Neural crest cell (in vitro differentiated cells): ENCODE data around the gene RGS7. TPM values are rescaled to one million over a fixed set of nuclear protein-coding genes. Genes with fewer than 3 reads are reported as not detected.

Source experiments
- DNase-seq: peaks from one replicate; pipeline ENCODE4 v3.0.0; 2021; ENCODE audit warnings: low read depth, mixed read lengths, low spot score
- H3K27ac Mint-ChIP-seq: one replicate; pipeline ENCODE4 v1.8.0; 2021; ENCODE audit warnings: mild to moderate bottlenecking, mixed read lengths; ENCODE audit not compliant: unreplicated experiment
- H3K27me3 Mint-ChIP-seq: 2 replicates; pipeline ENCODE4 v1.8.0; 2021; ENCODE audit warnings: low read depth, mild to moderate bottlenecking, mixed read lengths
- H3K36me3 Mint-ChIP-seq: 2 replicates; pipeline ENCODE4 v1.8.0; 2021; ENCODE audit warnings: low read depth, mild to moderate bottlenecking, mixed read lengths
- H3K4me1 Mint-ChIP-seq: 2 replicates; pipeline ENCODE4 v1.8.0; 2021; ENCODE audit warnings: mixed read lengths
- H3K4me3 Mint-ChIP-seq: one replicate; pipeline ENCODE4 v1.8.0; 2021; ENCODE audit warnings: mild to moderate bottlenecking, mixed read lengths
- H3K9me3 Mint-ChIP-seq: 2 replicates; pipeline ENCODE4 v1.8.0; 2021; ENCODE audit warnings: mixed read lengths
- CTCF ChIP-seq: fragments of 200-600 bp; sonication (generic); conservative IDR thresholded peaks from 2 replicates; pipeline ENCODE4 v1.5.0; 2021; ENCODE audit warnings: antibody characterized with exemption, mild to moderate bottlenecking
- total RNA-seq: library from RNA; stranded (reverse); gene quantifications from 2 replicates; pipeline ENCODE4 v1.2.1, GENCODE V29; 2021

RGS7 gene
- total RNA-seq, 1 donor from 2014 or later = 0.65 TPM

GRCh38 chr1:240878631-240879030, 478.4 kb downstream of the RGS7 start:
- DNase-seq = no peak
- Mint-ChIP-seq H3K27ac (no peak overlapping the region), H3K4me1 (no peaks in the 10 kb centered on the region), H3K36me3 (peaks cover 2% of the 10 kb centered on the region), H3K9me3 (peaks cover 5% of the 10 kb centered on the region), H3K4me3 (no peak overlapping the region), H3K27me3 (no peaks in the 10 kb centered on the region)
- no peak for TF ChIP-seq CTCF

- H3K9me3 Mint-ChIP-seq = peaks cover 3% of the 10 kb centered on the region
- H3K4me3 Mint-ChIP-seq = no peak overlapping the region
- no peaks in the 10 kb centered on the region for H3K36me3 Mint-ChIP-seq
- DNase-seq = no peak
- H3K27ac Mint-ChIP-seq = no peak overlapping the region
- TF ChIP-seq CTCF = no peak
- no peaks in the 10 kb centered on the region for H3K4me1 Mint-ChIP-seq
- no peaks in the 10 kb centered on the region for H3K27me3 Mint-ChIP-seq
These were observed 479.4 kb downstream of the RGS7 start for GRCh38 chr1:240877605-240878004.

GRCh38 chr1:240876071-240876470, 480.9 kb downstream of the RGS7 start:
- DNase-seq = no peak
- Mint-ChIP-seq H3K4me1 (no peaks in the 10 kb centered on the region), H3K36me3 (no peaks in the 10 kb centered on the region), H3K27me3 (no peaks in the 10 kb centered on the region), H3K27ac (no peak overlapping the region), H3K4me3 (no peak overlapping the region), H3K9me3 (peaks cover 3% of the 10 kb centered on the region)
- TF ChIP-seq CTCF = no peak

DNA sequence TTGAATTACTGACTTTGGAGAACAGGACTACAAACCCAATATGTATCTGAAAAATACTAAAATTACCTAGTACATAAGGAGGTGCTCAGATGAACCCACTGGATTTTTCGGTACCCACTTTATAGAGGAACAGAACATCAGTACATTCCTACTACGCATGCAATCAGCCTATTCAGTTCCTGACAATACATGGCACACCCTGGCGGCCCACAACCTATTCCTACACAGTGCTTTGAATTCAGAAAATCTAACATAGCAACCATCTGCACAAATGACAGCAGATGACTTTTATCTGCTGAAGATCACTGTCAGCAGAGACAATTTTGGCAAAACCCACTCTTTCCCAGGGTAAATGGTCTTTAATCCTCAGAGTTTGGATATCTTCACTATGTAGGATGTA, 487.9 kb downstream of the RGS7 start:
- H3K9me3 Mint-ChIP-seq = peaks cover 2% of the 10 kb centered on the region
- TF ChIP-seq CTCF = no peak
- no peak overlapping the region for H3K4me3 Mint-ChIP-seq
- no peaks in the 10 kb centered on the region for H3K36me3 Mint-ChIP-seq
- H3K4me1 Mint-ChIP-seq = no peaks in the 10 kb centered on the region
- H3K27ac Mint-ChIP-seq = no peak overlapping the region
- no peaks in the 10 kb centered on the region for H3K27me3 Mint-ChIP-seq
- DNase-seq = no peak

GRCh38 chr1:240866724-240867123, 490.3 kb downstream of the RGS7 start:
- Mint-ChIP-seq H3K4me3 (no peak overlapping the region), H3K4me1 (no peaks in the 10 kb centered on the region), H3K9me3 (peaks cover 2% of the 10 kb centered on the region), H3K36me3 (no peaks in the 10 kb centered on the region), H3K27ac (no peak overlapping the region), H3K27me3 (no peaks in the 10 kb centered on the region)
- TF ChIP-seq CTCF = no peak
- no peak for DNase-seq

GRCh38 chr1:240860023-240860422, 497.0 kb downstream of the RGS7 start:
- H3K4me1 Mint-ChIP-seq = no peaks in the 10 kb centered on the region
- no peaks in the 10 kb centered on the region for H3K27me3 Mint-ChIP-seq
- H3K36me3 Mint-ChIP-seq = no peaks in the 10 kb centered on the region
- H3K4me3 Mint-ChIP-seq = no peak overlapping the region
- DNase-seq = no peak
- H3K9me3 Mint-ChIP-seq = no peaks in the 10 kb centered on the region
- H3K27ac Mint-ChIP-seq = no peak overlapping the region
- TF ChIP-seq CTCF = no peak
